ENCODE measurements around the gene NBPF15.
"Not testable (repeated sequence)": the region's sequence is repeated elsewhere in the genome, so short reads cannot be mapped to it uniquely, and the experiment has no call there.

NBPF15 gene

GRCh38 chr1:144413404-144414118 lies 47.9 kb downstream of the NBPF15 start:
- H3K9me3 ChIP-seq (ENCODE audit: control insufficient read depth, insufficient read depth, low read length) = not testable (repeated sequence)
- H3K9ac ChIP-seq (ENCODE audit: low read depth, low read length) = peak overlapping the region; percentile 43; the same call in 1 of the 2 replicates

GRCh38 chr1:144412491-144413403 lies 48.7 kb downstream of the NBPF15 start:
- not testable (repeated sequence) for H3K9me3 ChIP-seq (ENCODE audit: control insufficient read depth, insufficient read depth, low read length); H3K36me3 ChIP-seq (ENCODE audit: insufficient read depth, low read length)
- peak overlapping the region; percentile 43; the same call in 1 of the 2 replicates for H3K9ac ChIP-seq (ENCODE audit: low read depth, low read length)

More at GRCh38 chr1:144413404-144414118, 47.9 kb downstream of the NBPF15 start:
- not testable (repeated sequence) for H3K4me1 ChIP-seq (ENCODE audit: insufficient read depth, low read length); H3K36me3 ChIP-seq (ENCODE audit: insufficient read depth, low read length)

GRCh38 chr1:144412068-144412471 lies 49.4 kb downstream of the NBPF15 start:
- peak overlapping the region; percentile 28; the same call in 1 of the 2 replicates for H3K9ac ChIP-seq (ENCODE audit: low read depth, low read length)
- not testable (repeated sequence) for H3K36me3 ChIP-seq (ENCODE audit: insufficient read depth, low read length); H3K4me1 ChIP-seq (ENCODE audit: insufficient read depth, low read length); H3K9me3 ChIP-seq (ENCODE audit: control insufficient read depth, insufficient read depth, low read length)

More at GRCh38 chr1:144412491-144413403, 48.7 kb downstream of the NBPF15 start:
- not testable (repeated sequence) for H3K4me1 ChIP-seq (ENCODE audit: insufficient read depth, low read length)

GRCh38 chr1:144402807-144403206 lies 58.7 kb downstream of the NBPF15 start:
- not testable (repeated sequence) for H3K9ac ChIP-seq (ENCODE audit: low read depth, low read length); H3K36me3 ChIP-seq (ENCODE audit: insufficient read depth, low read length); H3K4me1 ChIP-seq (ENCODE audit: insufficient read depth, low read length); H3K9me3 ChIP-seq (ENCODE audit: control insufficient read depth, insufficient read depth, low read length)

- not testable (repeated sequence) for H3K9me3 ChIP-seq (ENCODE audit: control insufficient read depth, insufficient read depth, low read length); H3K36me3 ChIP-seq (ENCODE audit: insufficient read depth, low read length); H3K9ac ChIP-seq (ENCODE audit: low read depth, low read length); H3K4me1 ChIP-seq (ENCODE audit: insufficient read depth, low read length)
Observed at GRCh38 chr1:144371651-144372050, 89.8 kb downstream of the NBPF15 start.
